ENCODE results near the gene SH2D3C.

The SH2D3C gene

GRCh38 chr9:127792417-127793031 is 14.1 kb upstream of the SH2D3C start:
- Histone ChIP-seq H3K9ac (ENCODE audit: low read length) (no peak overlapping the region), H2AFZ (ENCODE audit: low read length) (no peak overlapping the region), H3K4me2 (ENCODE audit: low read length) (no peak overlapping the region), H3K27ac (ENCODE audit: low read depth, low read length, poor library complexity, severe bottlenecking) (no peak overlapping the region), H4K20me1 (ENCODE audit: insufficient read depth, low read length) (no peaks in the 10 kb centered on the region), H3K36me3 (ENCODE audit: insufficient read depth, low read length) (peaks cover 57% of the 10 kb centered on the region), H3K9me2 (ENCODE audit: low read depth, low read length) (no peaks in the 10 kb centered on the region), H3K9me3 (ENCODE audit: low read length) (no peaks in the 10 kb centered on the region), H3K27me3 (ENCODE audit: insufficient read depth, low read length) (no peaks in the 10 kb centered on the region), H3K79me2 (ENCODE audit: insufficient read depth, low read length) (peaks cover under 1% of the 10 kb centered on the region; the same call in 1 of the 2 replicates), H3K4me3 (ENCODE audit: low read depth, low read length, poor library complexity, severe bottlenecking) (no peak overlapping the region), H3K4me1 (ENCODE audit: insufficient read depth, low read length, severe bottlenecking) (peaks cover 28% of the 10 kb centered on the region), H3F3A (ENCODE audit: insufficient read depth, low read length) (peaks cover 14% of the 10 kb centered on the region)
- TF ChIP-seq CTCF (IDR thresholded peaks at IDR 0.05; ENCODE audit: low read length) = no peak
- no peak for TF ChIP-seq EZH2 (IDR thresholded peaks at IDR 0.05; ENCODE audit: borderline replicate concordance, low read length)

DNA sequence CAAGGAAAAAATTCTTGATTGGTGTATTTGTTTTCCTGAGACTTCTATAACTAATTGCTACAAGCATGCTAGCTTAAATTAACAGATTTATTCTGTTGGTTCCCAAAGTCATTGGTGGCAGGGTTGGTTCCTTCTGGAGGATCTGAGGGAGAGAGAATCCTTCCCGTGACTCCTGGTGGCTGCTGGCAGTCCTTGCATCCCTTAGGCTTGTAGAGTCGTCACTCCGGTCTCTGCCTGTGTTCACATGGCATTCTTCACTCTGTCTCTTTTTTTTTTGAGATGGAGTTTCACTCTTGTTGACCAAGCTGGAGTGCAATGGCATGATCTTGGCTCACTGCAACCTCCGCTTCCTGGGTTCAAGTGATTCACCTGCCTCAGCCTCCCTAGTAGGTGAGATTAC is 12.6 kb upstream of the SH2D3C start:
- Histone ChIP-seq H3F3A (ENCODE audit: insufficient read depth, low read length) (peaks cover 10% of the 10 kb centered on the region), H3K9ac (ENCODE audit: low read length) (no peak overlapping the region), H3K9me3 (ENCODE audit: low read length) (no peaks in the 10 kb centered on the region), H3K79me2 (ENCODE audit: insufficient read depth, low read length) (peaks cover 10% of the 10 kb centered on the region; the same call in 1 of the 2 replicates), H3K4me2 (ENCODE audit: low read length) (no peak overlapping the region), H3K27ac (ENCODE audit: low read depth, low read length, poor library complexity, severe bottlenecking) (no peak overlapping the region), H3K36me3 (ENCODE audit: insufficient read depth, low read length) (peaks cover 67% of the 10 kb centered on the region), H3K9me2 (ENCODE audit: low read depth, low read length) (no peaks in the 10 kb centered on the region), H3K4me3 (ENCODE audit: low read depth, low read length, poor library complexity, severe bottlenecking) (no peak overlapping the region), H4K20me1 (ENCODE audit: insufficient read depth, low read length) (no peaks in the 10 kb centered on the region), H2AFZ (ENCODE audit: low read length) (no peak overlapping the region), H3K4me1 (ENCODE audit: insufficient read depth, low read length, severe bottlenecking) (peaks cover 22% of the 10 kb centered on the region), H3K27me3 (ENCODE audit: insufficient read depth, low read length) (no peaks in the 10 kb centered on the region)
- no peak for TF ChIP-seq EZH2 (IDR thresholded peaks at IDR 0.05; ENCODE audit: borderline replicate concordance, low read length)

- Histone ChIP-seq H3K4me1 (ENCODE audit: insufficient read depth, low read length, severe bottlenecking) (peaks cover 15% of the 10 kb centered on the region), H3K9me2 (ENCODE audit: low read depth, low read length) (no peaks in the 10 kb centered on the region), H3F3A (ENCODE audit: insufficient read depth, low read length) (peaks cover 9% of the 10 kb centered on the region), H3K36me3 (ENCODE audit: insufficient read depth, low read length) (peaks cover 69% of the 10 kb centered on the region), H4K20me1 (ENCODE audit: insufficient read depth, low read length) (no peaks in the 10 kb centered on the region), H3K9me3 (ENCODE audit: low read length) (no peaks in the 10 kb centered on the region), H3K27ac (ENCODE audit: low read depth, low read length, poor library complexity, severe bottlenecking) (no peak overlapping the region), H3K4me3 (ENCODE audit: low read depth, low read length, poor library complexity, severe bottlenecking) (no peak overlapping the region), H3K27me3 (ENCODE audit: insufficient read depth, low read length) (no peaks in the 10 kb centered on the region), H3K9ac (ENCODE audit: low read length) (no peak overlapping the region), H3K4me2 (ENCODE audit: low read length) (no peak overlapping the region), H3K79me2 (ENCODE audit: insufficient read depth, low read length) (peaks cover 10% of the 10 kb centered on the region; the same call in 1 of the 2 replicates), H2AFZ (ENCODE audit: low read length) (no peak overlapping the region)
- no peak for TF ChIP-seq EZH2 (IDR thresholded peaks at IDR 0.05; ENCODE audit: borderline replicate concordance, low read length)
- no peak for TF ChIP-seq CTCF (IDR thresholded peaks at IDR 0.05; ENCODE audit: low read length)
These were observed 11.8 kb upstream of the SH2D3C start for GRCh38 chr9:127790094-127790855.

Data from OCI-LY1 (cell line).